Fibroblast of villous mesenchyme (primary cell): Measurements from ENCODE around the gene PPAN. TPM values are rescaled to one million over a fixed set of nuclear protein-coding genes. Genes with fewer than 3 reads are reported as not detected.
A peak's percentile ranks its signal among the peaks of the same experiment; 100 is the strongest.

Experiments
- DNase-seq: peaks from one replicate; pipeline ENCODE4 v3.0.0-alpha.2; 2010; ENCODE audit warnings: low read depth
- H3K4me3 ChIP-seq: 2 replicates; pipeline ENCODE4 v1.5.1; 2011; ENCODE audit warnings: low read depth, mild to moderate bottlenecking, low read length
- CTCF ChIP-seq: IDR thresholded peaks from 2 replicates; pipeline ENCODE4 v1.5.1; 2012; ENCODE audit warnings: low read depth, mild to moderate bottlenecking, low read length; ENCODE audit not compliant: insufficient read depth
- total RNA-seq: library from RNA; depleted of rRNA; stranded (reverse); fragments of >200 nt; gene quantifications from 2 replicates; pipeline ENCODE4 v1.2.3, GENCODE V29; 2012

PPAN gene
- total RNA-seq, 1 donor: 28.1 TPM

- H3K4me3 ChIP-seq: peak overlapping the region; percentile 91
- no peak for DNase-seq
- no peak for TF ChIP-seq CTCF
Observed at GRCh38 chr19:10118960-10119359, 12.8 kb downstream of the PPAN start.

- DNase-seq: peak; percentile 64
- TF ChIP-seq CTCF: no peak
- H3K4me3 ChIP-seq: no peak overlapping the region
Observed at GRCh38 chr19:10120538-10121189, 14.5 kb downstream of the PPAN start.

- DNase-seq: peak; percentile 75
- TF ChIP-seq CTCF: no peak
- H3K4me3 ChIP-seq: no peak overlapping the region
Observed at GRCh38 chr19:10122045-10122444, 15.9 kb downstream of the PPAN start.

- no peak for TF ChIP-seq CTCF
- DNase-seq: no peak
- H3K4me3 ChIP-seq: no peak overlapping the region
Observed at GRCh38 chr19:10124429-10124828, 18.3 kb downstream of the PPAN start.

GRCh38 chr19:10126213-10126639, 20.1 kb downstream of the PPAN start:
- H3K4me3 ChIP-seq: no peak overlapping the region
- no peak for DNase-seq
- no peak for TF ChIP-seq CTCF

- DNase-seq: no peak
- no peak overlapping the region for H3K4me3 ChIP-seq
- TF ChIP-seq CTCF: no peak
Observed at GRCh38 chr19:10132905-10133304, 26.7 kb downstream of the PPAN start.

GRCh38 chr19:10133596-10133995, 27.4 kb downstream of the PPAN start:
- no peak for TF ChIP-seq CTCF
- H3K4me3 ChIP-seq: no peak overlapping the region
- no peak for DNase-seq
